Effector CD4-positive, alpha-beta T cell (primary cell): ENCODE results near the gene CAPN12.

Experiments
- DNase-seq: peaks from one replicate; pipeline ENCODE4 v3.0.0-alpha.2; 2020

The CAPN12 gene

DNA sequence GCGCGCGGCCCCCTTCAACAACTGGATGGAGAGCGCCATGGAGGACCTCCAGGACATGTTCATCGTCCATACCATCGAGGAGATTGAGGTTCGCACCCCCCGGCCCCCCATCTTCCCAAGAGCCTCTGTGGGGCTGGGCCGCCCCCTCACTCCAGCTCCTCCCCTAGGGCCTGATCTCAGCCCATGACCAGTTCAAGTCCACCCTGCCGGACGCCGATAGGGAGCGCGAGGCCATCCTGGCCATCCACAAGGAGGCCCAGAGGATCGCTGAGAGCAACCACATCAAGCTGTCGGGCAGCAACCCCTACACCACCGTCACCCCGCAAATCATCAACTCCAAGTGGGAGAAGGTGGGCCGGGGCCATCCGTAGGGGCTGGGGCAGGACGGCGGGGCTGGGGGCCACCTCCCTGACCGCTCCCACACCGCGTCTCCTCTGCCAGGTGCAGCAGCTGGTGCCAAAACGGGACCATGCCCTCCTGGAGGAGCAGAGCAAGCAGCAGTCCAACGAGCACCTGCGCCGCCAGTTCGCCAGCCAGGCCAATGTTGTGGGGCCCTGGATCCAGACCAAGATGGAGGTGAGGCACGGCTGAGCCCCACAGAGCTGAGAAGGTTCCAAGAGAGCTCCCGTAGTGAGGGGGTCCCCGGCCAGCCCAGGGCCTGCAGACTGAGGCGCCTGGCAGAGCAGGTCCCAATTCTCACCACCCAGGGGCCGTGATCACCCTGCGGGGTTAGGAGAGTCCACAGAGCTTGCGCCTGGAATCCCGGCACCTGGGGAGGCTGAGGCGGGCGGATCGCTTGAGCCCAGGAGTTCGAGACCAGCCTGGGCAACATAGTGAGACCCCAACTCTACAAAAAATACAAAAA lies 20.1 kb downstream of the CAPN12 start:
- DNase-seq: no peak

DNA sequence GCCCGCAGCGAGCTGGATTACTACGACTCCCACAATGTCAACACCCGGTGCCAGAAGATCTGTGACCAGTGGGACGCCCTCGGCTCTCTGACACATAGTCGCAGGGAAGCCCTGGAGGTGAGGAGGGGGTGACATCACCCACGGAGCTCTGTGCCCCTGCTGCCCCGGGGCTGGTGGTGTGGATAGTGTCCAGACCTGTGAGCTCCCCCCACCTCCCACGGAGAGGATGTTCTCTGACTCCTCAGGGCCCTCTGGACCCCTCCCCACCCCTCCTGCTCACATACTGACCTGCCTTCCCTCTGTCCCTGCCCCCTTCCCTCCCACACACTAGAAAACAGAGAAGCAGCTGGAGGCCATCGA lies 20.7 kb downstream of the CAPN12 start:
- no peak for DNase-seq

DNA sequence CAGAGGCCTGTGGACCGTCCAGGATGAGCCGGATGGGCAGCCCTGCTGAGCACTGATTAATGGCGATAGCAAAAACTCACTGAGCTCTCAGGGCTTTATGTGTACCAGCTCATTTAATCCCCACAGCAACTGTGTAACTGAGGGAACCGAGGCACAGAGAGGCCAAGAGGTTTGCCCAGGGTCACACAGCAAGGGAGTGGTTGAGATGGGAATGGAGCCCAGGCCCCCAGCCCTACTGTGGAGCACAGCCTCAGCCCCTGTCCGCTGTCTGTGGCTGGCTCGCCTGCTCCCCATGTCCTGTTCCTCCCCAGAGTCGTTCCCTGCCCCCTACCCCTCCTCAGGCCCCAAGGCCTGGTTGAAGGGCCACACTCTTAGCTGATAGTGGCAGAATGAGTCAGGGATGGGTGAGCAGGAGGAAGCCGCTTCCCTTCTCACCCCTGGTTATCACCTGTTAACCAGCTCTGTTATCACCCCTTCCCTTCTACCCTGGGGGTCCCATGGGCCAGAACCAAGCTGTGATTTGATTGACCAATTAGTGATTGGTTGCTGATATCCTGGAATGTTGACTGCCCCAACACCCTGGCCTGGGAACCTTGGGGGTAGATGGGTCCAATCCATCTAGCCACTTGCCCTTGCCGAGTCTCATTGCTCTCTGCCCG lies 21.2 kb downstream of the CAPN12 start:
- DNase-seq: no peak

DNA sequence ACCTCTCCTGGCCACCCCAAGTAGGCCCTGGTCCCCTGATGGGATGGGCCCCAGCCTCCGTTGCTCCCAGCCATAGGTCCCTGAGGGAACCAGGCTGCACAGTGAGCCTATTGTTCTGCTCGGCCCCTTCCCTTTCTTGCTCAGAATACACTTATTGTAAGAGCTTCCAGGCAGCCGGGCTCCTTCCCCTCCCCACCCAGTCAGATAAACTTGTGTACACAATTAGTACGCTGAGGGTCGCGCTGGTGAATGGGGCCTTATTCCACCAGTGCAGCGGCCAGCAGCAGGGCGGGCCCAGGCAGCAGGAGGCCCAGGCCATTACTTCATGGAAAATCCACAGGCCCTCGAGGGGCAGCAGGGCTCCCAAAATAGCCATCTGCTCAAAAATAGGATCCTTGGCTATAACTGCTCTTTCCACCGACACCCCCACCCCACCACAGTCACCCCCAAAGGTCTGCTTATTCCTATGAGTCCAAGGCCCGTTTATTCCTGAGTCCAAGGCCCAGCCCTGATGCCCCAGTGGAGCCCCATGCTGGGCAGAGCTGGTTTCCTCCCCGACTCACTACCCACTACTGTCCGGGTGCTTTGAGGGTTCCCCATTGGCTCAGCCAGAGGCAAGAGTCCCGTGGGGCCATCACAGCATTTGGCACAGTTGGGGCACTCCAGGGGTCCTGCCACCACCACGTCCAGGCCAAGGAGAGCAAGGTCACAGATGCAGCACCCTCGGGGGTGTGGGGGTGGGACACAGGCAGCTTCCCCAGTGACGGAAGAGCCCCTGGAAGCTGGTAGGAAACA lies 22.1 kb downstream of the CAPN12 start:
- no peak for DNase-seq

DNA sequence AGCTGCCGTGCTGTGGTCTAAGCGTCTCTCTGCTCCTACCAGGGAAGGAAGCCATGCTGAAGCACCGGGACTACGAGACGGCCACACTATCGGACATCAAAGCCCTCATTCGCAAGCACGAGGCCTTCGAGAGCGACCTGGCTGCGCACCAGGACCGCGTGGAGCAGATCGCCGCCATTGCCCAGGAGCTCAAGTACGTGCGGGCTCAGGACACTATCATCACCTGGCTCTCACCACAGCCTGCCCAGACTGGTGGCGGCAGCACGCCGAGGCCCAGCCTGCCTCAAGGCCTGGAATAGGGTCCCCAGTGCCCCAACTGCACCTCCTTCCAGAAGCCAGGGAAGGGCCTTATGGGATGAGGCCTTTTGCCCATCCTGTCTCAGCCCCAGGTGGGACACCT lies 22.8 kb downstream of the CAPN12 start:
- DNase-seq: no peak

- DNase-seq: no peak
Observed at GRCh38 chr19:38720559-38721236, 23.6 kb downstream of the CAPN12 start.

DNA sequence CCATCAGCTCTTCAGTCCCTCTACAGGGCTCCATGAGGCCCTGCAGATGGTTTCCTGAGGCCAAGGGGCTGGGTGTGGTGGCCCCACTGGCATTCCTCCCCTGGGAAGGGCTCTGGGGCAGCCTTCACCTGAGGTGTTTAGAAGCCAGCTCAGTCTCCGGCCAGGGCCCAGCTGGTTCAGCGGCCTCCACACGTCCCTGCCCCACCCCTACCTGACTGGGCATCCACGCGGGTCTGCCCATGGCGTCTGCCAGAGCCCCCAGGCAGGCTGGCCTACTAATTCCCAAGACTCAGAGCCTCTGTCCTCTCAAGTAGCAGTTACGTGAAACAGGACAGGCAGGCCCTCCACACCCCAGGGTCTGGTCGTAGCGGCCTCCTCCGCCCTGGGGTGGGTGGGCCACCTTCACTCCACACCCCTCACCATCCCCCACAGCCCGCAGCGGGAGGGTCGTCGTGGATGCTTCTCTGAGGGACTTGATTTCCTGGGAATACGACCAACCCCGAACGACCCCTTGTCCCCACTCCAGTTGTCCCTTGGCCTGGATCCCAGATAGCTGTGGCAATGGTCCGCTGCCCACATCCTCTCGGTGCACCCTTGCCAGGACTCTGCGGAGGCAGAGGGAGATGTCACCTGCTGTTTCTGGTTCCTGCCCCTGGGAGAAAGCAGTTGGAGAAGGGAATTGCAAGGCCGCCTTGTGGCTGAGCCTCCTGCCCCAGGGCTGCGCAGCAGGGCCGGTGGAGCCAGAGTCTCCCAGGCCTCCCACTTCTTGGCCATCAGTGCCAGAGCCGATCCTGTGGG lies 24.3 kb downstream of the CAPN12 start:
- DNase-seq: no peak

DNA sequence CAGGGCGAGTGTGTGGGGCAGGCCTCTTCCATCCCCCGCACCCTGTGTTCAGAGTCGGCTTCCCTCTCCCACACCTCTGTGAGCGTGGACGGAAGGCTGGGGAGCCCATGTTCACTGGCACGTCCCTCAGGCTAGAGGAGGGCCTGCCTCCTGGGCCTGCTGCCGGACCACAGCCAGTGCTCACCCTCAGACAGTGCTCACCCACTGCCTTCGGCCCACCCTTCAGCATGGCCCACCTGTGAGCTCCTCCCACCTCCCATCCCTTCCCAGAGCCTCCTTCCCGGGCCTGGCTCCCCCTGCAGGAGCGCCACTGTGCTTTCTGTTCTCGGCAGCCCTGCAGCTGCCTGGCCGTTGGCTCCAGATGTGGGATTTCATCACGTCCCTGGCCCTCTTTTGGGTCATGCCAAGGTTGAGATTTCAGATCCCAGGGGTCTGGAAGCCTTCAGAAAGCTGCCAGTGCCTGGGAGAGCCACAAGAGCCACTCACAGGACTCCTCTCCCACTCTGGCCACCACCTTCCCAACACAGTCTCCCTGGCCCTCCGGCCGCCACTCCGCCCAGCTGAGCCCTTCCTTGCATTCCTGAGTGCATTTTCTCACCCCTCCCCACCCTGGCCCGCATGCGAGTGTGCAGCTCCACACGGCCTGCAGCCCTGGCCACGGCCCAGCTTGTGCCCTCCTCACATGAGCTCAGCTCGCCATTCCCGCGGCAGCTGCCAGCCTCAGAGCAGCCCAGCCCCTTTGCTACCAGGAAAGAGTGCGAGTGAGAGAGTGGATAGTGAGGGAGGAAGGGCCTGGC lies 25.3 kb downstream of the CAPN12 start:
- DNase-seq: no peak

DNA sequence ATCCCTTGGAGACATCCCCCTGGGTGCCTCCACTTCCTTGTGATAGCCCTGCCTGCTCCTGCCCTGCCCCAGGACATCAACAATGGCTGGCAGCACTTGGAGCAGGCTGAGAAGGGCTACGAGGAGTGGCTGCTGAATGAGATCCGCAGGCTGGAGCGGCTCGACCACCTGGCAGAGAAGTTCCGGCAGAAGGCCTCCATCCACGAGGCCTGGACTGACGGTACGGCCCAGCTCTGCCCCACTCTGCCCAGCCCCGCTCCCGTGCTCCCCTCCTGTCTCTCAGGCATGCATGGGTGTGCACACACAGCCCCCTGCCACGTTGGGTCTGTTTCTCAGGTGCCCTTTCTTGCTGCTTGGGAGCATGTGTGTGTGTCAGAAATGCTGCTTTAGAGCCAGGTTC lies 26.4 kb downstream of the CAPN12 start:
- no peak for DNase-seq

GRCh38 chr19:38717051-38717450 lies 27.2 kb downstream of the CAPN12 start:
- DNase-seq: no peak

GRCh38 chr19:38715555-38715954 lies 28.7 kb downstream of the CAPN12 start:
- no peak for DNase-seq

DNA sequence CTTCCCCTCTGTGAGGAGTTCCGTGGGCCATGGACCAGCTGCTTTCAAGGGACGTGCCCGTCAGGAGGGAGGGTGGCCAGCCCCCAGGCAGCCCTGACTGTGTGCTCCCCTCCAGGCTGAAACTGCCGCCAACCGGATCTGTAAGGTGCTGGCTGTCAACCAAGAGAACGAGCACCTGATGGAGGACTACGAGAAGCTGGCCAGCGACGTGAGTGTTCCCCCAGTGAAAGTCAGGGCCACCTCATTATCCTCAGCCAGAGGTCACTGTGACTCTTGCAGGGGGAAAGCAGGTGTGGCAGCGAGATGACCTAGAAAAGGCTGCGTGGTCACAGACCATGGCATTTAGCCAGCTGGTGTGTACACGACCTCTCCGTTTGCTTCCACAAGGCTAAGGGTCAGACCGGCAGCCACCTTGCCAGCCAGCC lies 29.9 kb downstream of the CAPN12 start:
- no peak for DNase-seq

DNA sequence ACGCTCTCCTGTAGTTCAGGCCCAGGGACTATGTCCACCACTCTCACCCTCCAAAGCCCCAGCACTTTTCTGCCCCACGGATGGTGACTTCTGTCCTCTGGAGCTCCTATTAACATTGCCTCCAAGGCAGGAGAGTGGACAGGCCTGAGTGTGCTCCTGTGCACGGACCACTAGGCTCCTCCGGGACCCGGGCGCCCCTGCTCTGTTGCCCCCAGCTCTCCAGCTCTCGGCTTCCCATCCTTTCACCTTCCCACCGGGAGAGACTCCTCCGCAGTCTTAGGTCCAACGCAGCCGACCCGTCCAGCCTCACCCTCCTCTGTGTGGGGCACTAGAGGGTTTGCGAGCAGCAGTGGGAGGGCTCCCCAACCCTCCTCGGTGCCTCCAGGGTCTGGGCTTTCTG lies 30.4 kb downstream of the CAPN12 start:
- no peak for DNase-seq

GRCh38 chr19:38713227-38713649 lies 31.0 kb downstream of the CAPN12 start:
- no peak for DNase-seq

DNA sequence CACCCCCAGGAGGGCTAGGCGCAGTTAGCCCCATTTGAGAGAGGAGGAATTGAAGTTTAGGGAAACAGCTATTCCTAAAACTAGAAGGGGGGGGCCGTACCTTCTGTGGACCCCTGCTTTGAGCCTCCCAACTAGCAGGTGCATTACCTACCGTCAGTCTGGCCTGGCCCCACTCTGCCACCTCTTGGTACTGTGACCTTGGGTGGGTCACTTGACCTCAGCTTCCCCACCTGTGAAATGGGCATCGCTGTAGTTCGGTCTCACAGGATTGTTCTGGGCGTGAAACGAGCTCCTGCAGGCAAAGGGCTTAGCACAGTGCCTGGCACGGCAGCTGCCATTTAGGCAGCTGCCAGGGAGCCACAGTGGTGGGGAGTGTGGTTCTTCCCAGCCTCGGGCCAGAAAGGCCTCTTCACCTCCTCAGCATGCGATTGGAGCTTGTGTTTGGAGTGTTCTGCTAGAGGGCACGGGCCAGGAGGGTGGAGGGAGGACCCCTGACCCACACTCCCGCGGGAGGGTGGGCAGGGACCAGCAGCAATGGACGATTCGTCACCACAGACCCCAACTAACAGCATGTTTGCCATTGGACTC lies 32.0 kb downstream of the CAPN12 start:
- no peak for DNase-seq

DNA sequence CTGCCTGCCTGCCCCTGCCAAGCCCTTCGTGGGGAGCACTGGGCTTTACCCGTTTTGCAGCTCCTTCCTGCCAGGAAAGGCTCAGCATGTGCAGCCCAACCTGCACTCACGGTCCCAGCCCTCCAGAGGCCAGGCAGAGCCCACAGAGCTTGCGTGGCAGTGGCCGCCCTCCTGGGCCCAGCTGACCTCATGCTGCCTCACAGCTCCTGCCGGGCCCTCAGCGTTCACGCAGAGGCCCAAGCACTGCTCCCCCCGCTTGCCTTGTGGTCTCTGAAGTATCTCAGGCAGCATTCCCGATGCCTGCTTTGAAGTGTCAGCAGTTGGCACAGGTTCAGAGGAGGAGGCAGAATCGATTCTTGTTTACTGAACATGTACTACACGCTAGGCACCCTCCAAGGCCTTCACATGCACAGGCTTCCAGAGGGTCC lies 32.5 kb downstream of the CAPN12 start:
- DNase-seq: no peak

DNA sequence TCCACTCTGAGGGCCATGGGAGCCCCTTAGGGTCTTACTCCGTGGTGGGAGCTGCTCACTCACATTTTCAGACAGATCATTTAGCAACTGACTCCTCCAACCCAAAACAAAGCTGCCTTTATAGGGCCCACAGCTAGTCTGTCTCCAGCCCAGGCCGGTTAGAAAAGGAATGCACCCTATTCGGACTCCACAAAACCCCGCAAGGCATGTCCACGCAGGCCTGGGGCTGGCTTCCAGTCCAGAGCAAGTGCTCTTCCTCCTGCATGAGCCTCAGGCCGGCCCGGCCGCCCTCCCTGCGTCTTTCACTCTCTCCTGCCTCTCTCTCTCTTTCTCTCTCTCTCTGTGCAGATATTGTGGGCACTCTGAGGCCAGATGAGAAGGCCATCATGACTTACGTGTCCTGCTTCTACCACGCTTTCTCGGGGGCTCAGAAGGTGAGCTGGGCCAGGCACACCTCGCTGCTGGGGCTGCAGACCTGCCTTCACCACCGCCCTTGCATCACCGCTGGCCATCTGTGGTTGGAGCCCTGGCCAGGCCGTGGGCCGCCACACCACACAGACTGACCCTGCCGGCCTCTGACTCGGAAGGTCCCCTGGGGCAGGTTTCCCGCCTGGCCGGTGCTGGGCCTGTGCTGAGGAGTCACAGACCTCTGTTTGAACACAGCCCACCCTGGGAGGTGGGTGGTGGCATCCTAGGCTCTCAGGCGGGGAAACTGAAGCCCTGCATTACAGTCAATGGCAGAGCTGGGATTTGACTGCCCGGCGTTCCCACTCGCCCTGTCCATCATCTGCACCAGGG lies 33.1 kb downstream of the CAPN12 start:
- no peak for DNase-seq

DNA sequence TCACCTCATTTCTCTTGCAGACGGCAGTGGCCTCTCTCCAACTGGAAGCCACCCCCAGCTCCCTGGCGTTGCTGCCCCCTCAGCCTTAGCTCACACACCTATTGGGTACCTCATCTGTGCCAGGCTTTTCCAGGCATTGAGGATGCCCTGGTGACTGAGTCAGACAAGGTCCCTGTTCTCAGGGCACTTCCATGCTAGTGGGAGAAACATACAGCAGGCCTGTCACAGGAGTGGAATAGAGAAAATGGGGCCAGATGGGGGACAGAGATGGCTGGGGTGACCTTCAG lies 33.9 kb downstream of the CAPN12 start:
- no peak for DNase-seq

GRCh38 chr19:38709671-38710415 lies 34.4 kb downstream of the CAPN12 start:
- no peak for DNase-seq
